Myocyte (in vitro differentiated cells): ENCODE measurements around the gene STAT1. TPM values are rescaled to one million over a fixed set of nuclear protein-coding genes. Genes with fewer than 3 reads are reported as not detected.

Experiments used
- DNase-seq: peaks from one replicate; pipeline ENCODE4 v3.0.0-alpha.2; 2012; ENCODE audit warnings: low read depth
- total RNA-seq: library from RNA; depleted of rRNA; stranded (reverse); fragments of >200 nt; gene quantifications from 2 replicates; pipeline ENCODE4 v1.2.3, GENCODE V29; 2014

The STAT1 gene
- total RNA-seq, 1 donor from 2014 or later = 116 TPM

DNA sequence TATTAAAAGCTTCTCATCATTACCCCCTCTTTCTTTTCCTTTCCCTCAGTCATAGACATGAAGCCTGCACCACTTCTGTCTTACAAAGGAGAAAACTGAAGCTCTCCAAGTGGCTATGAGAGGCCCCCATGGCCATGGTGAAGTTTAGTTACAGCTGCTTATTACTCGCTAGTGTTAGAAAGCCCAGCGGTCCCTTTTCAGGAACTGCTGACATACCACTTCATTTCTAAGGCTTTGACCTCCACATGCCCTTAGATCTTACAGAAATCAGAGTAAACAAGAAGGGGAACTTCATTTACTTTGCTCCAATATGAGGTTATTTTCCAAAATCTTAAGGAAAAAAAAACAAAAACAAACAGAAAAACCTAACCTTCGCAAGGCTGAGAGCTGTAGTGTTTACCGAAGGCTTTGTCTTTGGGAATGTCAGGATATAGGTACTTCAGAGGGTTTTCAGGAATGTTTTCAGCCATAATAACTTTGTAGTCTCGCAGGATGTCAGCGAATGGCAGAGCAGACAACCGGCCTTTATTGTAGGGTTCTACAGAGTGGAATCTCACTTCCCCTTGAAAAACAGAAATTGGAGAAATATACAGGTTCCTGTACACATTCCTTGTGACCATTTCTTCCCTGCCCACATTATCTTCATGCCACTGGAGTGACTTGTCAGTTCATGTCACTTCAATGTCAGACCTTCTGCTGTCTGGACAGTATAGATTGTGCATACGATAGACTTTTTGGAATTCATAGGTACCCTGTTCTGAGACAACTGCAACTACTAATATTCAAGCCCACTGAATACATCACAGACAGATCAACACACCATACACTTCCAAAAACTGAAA, 18.8 kb upstream of the STAT1 start:
- DNase-seq = no peak

- DNase-seq = no peak
These were observed 17.3 kb upstream of the STAT1 start for GRCh38 chr2:191031256-191031655.

- no peak for DNase-seq
These were observed 16.7 kb upstream of the STAT1 start for GRCh38 chr2:191030521-191031154.

DNA sequence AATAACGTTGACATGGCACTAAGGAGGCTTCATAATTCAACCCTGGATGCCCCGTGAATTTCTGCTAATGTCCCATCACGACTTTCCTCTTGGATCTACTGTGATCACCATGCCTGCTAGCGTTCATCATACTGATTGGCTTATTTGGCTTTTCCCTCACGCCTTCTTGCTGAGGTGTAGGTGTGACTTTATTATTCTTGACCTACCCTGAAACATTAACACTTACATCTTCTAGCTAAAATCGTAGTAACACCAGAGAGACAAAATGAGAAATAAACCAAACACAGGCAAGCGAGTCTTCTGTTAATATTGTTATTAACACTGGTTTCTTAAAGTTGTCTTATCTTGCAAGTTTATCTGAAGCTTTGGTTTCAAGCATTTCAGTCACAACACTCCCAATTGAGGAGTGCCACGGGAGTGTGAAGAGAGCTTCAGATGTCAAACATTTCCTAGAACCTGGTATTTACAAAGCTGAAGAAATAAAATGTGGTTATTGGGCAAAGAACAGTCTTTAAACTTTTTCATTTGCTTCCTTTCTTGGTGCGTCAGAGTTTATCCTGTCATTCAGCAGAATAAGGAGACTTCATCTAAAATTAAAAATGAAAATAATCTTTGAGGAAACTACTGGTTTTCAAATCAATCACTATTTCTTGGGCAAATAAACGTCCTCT, 15.4 kb upstream of the STAT1 start:
- DNase-seq = no peak

DNA sequence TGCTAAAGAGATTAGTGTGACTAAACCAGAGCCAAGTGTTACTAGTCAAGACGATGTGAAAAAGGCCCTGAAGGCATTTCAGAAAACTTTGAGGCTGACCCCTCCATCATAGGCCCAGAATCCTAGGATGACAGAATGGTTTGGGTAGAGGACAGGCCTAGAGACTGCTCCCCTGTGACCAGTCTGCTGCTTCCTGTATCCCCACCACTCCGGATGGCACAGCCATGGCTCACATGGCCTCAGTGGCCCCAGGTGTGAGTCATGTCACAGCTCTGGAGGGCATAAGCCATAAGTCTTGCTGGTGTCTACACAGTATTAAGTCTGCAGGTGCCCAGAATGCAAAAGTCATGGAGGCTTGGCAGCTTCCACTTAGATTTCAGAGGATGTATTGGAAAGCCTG, 12.4 kb upstream of the STAT1 start:
- no peak for DNase-seq

- no peak for DNase-seq
These were observed 11.2 kb upstream of the STAT1 start for GRCh38 chr2:191025135-191025534.

GRCh38 chr2:191023235-191023679, 9.3 kb upstream of the STAT1 start:
- DNase-seq = no peak

GRCh38 chr2:191020742-191021381, 6.9 kb upstream of the STAT1 start:
- peak; percentile 46 for DNase-seq

GRCh38 chr2:191020221-191020741, 6.3 kb upstream of the STAT1 start:
- DNase-seq = peak; percentile 97

DNA sequence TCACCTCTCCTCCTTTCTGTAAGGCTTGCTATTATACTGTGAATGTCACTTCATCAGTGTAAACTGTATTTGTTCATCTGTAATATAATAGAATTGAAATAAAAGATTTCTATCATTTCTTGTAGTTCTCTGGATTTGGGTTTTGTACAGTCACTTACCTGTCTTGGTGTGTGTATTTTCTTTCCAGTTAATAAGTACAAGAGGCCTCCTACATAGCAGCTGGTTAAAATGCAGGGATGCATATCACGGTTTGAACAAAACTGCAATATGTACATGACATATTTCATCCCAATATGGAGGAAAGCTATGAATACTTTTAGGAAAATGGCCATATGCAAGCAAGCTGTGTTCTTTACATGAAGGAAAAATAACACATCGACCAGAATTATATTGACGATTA, 5.4 kb upstream of the STAT1 start:
- DNase-seq = no peak

- DNase-seq = no peak
These were observed 4.7 kb upstream of the STAT1 start for GRCh38 chr2:191018643-191019119.

- no peak for DNase-seq
These were observed 4.1 kb upstream of the STAT1 start for GRCh38 chr2:191018048-191018447.

DNA sequence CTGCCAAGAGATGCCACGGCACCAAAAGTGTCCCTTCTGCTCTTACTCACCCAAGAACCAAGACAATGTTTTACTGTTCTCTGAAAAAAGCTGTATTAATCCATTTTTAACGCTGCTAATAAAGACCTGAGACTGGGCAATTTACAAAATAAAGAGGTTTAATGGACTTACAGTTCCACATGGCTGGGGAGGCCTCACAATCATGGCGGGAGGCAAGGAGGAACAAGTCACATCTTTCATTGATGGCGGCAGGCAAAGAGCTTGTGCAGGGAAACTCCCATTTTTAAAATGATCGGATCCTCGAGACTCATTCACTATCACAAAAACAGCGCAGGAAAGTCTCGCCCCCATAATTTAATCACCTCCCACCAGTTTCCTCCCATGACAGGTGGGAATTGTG, 1.9 kb upstream of the STAT1 start:
- DNase-seq = no peak

DNA sequence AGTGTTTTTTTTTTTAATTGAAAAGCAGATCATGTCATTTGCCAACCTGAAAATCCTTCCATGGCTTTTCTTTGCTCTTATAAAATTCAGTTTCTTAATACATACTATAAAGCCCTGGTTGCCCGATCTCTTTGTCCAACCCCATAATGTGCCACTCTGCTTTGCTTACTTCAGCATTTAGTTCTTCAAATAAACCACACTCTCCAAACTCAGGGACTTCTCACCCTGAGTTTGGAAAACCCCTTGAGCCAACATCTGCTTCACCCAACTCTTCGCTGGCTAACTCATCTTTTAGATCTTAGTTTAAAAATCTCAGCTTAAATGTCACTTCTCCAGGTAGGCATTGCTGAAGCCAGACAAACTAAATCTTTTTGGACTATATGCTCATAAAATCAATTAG, 1.3 kb upstream of the STAT1 start:
- DNase-seq = no peak

DNA sequence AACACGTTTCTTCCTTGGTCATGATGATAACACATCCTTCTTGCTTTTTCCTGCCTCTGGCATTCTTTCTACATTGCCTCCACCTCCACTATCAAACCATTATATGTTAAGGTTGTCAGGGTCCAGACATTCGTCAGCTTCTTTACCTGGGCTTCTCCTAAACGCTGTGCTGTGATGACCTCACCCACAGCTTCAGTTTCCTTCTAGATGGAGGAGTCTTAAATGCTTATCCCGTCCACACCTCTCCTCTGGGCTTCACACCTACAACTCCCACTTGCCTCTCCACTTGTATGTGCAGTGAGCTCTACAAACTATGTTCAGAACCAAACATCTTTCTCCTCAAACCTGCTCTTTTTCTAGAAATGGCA, 666 bp upstream of the STAT1 start:
- DNase-seq = no peak

DNA sequence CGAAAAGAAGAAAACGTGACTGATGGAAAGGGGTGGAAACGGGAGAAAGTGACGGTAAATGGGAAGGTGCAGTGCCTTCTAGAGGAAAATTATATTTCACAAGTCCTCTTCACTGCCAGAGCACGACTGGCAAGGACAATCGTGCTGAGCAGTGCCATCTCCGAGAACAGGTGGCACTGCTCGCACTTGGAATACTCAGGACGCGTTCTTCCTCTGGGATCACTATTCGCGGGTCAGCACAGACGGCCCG, 364 bp downstream of the STAT1 start:
- peak; percentile 79 for DNase-seq

DNA sequence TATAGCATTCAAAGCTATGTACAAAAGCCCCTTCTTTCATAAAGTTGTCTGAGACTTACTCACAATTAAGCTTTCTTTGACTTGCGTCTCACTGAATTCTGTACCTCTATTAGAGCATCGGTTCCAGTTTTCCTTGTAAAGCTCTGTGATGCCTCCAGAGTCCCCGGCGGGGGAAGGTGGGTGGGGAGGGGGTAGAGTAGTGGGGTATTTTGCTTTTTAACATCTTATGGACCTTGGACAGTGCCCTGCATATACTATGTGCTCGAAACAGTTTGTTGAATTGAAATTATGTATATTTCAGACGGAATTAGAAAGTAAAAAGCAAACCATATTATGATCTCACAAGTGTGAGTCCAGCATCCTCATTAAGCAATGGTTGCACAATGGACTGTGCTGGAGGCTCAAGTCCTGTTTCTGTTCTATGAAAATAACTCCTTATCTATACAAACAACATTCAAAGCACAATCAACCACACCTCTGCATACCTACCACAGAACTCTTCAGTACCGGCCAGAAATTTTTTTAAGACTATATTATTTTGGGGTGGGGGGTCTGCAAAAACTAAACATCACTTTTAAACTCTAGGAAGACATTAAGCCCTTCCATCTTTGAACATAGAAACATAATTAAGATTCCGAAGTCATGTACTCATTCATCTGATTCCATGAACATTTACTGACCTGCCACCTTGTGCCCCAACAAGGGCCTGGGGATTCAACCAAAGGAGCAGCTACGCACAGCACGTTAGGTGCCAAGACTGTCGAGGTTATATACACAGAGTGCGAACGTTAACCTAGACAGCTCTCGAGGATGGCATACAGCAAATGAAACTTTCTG, 908 bp downstream of the STAT1 start:
- no peak for DNase-seq

DNA sequence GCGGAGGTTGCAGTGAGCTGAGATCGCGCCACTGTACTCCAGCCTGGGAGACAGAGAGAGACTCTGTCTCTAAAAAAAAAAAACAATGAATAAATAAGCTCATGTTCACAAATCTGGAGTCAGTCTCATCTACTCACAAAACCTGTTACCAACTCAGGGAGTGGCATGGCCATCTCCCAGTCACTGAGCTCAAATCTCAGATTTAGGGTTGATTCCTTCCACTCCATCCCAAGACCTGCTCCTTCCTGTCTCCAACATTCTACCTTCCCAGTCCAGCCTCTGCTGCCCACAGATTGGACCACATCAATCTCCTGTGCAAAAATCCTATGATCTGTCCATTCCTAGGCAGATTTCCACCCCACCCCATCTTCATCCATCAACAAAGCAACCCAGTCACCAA, 1.6 kb downstream of the STAT1 start:
- no peak for DNase-seq

DNA sequence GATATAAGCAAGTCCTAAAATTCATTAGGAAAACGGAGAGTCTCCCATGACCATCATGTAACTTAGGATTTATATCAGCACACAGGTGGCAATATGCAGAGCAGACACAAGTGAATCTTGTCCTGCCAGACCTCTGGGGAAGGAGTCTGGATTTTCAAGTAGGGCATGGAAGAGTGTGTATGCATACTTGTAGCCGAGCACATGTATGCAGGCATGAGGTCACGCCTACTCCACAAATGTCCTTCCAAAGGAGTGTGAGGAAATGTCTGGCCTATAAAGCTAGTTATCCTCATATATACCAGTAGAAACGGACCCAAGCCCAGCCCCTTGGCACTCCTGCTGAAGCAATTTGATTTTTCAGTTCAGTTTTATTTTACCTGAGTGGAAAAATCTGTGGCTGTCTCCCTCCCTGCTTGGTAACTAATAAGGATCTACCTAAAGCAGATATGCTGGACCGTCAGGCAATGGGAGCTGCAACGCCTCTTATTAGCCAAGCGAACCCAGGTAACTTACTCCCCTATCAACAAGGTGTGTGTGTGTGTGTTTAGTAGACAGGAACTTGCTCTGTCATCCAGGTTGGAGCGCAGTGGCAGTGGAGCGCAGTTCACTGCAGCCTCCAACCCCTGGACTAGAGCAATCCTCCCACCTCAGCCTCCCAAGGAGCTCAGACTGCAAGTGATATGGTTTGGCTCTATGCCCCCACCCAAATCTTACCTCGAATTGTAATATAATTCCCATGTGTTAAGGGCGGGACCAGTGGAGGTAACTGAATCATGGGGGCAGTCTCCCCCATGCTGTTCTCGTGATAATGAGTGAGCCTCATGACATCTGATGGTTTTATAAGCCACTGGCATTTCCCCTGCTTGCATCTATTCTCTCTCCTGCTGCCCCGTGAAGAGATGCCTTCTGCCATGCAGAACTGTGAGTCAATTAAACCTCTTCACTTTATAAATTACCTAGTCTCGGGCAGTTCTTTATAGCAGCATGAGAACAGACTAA, 2.8 kb downstream of the STAT1 start:
- no peak for DNase-seq
